PC-9 (cell line): ENCODE results near the gene MUSTN1.

ENCODE experiments used
- EZH2 ChIP-seq: fragments of 200-600 bp; sonication (generic); IDR thresholded peaks from 2 replicates; pipeline ENCODE4 v1.8.0; 2017; ENCODE audit warnings: antibody characterized with exemption, low read depth
- TF ChIP-seq, protein P1 (sequence below): fragments of 200-600 bp; sonication (generic); conservative IDR thresholded peaks from 2 replicates; pipeline ENCODE4 v1.6.1; 2017; ENCODE audit warnings: mixed run types, antibody characterized with exemption, mild to moderate bottlenecking, moderate library complexity

DNA sequence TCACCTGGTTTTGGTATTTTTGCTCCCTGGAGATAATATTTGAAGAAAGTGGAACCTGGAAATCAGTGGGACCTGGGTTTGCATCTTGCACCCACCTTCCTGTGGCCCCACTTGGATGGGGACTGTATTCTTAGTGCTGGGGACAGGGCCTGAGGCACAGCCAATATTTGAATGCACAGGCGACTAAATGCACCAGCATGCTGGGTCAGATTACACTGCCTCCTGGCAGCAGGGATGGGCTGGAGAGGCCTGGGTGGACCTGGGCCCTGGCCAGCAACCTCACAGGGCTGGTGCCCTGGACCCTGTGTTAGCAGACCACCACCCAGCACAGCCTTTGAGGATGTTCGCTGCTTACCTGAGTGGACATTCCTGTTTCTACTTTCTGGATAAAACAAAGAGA lies 14.9 kb downstream of the MUSTN1 start:
- no peak for TF ChIP-seq EZH2
- TF ChIP-seq, protein P1, sequence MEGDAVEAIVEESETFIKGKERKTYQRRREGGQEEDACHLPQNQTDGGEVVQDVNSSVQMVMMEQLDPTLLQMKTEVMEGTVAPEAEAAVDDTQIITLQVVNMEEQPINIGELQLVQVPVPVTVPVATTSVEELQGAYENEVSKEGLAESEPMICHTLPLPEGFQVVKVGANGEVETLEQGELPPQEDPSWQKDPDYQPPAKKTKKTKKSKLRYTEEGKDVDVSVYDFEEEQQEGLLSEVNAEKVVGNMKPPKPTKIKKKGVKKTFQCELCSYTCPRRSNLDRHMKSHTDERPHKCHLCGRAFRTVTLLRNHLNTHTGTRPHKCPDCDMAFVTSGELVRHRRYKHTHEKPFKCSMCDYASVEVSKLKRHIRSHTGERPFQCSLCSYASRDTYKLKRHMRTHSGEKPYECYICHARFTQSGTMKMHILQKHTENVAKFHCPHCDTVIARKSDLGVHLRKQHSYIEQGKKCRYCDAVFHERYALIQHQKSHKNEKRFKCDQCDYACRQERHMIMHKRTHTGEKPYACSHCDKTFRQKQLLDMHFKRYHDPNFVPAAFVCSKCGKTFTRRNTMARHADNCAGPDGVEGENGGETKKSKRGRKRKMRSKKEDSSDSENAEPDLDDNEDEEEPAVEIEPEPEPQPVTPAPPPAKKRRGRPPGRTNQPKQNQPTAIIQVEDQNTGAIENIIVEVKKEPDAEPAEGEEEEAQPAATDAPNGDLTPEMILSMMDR, result no peak
